GM12891 (cell line): ENCODE measurements around the gene FAM50A.

ENCODE experiments used
- POLR2A ChIP-seq: IDR thresholded peaks from 2 replicates; pipeline ENCODE4 v1.6.1; 2011; ENCODE audit warnings: low read depth, low read length, control low read depth
- POLR2AphosphoS5 ChIP-seq: IDR thresholded peaks from 2 replicates; pipeline ENCODE4 v1.6.1; 2011; ENCODE audit warnings: low read depth, low read length, control low read depth
- POU2F2 ChIP-seq: IDR thresholded peaks from 2 replicates; pipeline ENCODE4 v1.6.1; 2011; ENCODE audit warnings: low read depth, mild to moderate bottlenecking, control low read depth, low read length, moderate library complexity
- TAF1 ChIP-seq: IDR thresholded peaks from 2 replicates; pipeline ENCODE4 v1.6.1; 2011; ENCODE audit warnings: low read depth, low read length, control low read depth

DNA sequence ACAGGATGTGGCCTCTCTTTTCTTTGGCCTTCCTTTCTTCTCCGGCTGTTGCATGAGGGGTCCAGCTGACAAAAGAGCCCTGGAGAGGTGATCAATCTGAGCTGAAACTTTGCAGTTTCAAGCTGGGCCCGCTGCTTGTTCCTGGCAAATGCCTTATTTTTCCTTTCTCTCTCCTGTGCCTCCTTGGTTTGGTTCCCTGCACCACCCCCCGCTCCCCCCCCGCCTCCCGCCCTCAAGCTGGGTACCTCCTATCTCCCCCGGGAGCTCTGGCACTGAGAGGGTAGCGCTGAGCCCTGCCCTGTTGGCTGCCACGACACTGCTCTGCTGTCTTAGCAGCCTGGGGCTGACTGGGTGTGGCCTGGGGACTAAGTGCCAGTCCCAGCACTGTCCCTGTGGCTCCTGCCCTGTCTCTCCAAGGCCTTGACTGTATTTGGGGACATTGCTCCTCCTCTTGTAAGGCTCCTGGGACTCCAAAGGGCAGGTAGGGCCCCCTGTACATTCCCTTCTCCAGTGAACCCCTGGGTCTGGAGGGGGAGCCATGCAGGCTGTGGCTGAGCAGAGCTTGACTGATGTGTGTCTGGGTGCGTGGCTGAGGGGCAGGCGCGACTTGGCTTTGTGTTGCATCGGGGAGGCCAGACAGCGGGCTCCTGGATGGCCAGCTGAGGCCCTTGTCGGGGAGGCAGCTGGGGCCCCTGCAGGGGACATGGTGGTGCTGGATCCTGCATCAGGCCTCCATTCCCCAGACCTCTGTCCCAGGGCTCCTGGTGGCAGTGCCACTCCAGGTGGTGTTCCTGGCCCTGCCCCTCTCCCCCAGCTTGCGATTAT, 15.2 kb downstream of the FAM50A start:
- no peak for TF ChIP-seq POU2F2
- TF ChIP-seq POLR2A, result no peak
- no peak for TF ChIP-seq POLR2AphosphoS5
- TF ChIP-seq TAF1, result no peak
